Glutamatergic neuron (in vitro differentiated cells): ENCODE results near the gene C16orf92. TPM values are rescaled to one million over a fixed set of nuclear protein-coding genes. Genes with fewer than 3 reads are reported as not detected.
"Not testable (repeated sequence)": the region's sequence is repeated elsewhere in the genome, so short reads cannot be mapped to it uniquely, and the experiment has no call there.

Source experiments
- DNase-seq: peaks from one replicate; pipeline ENCODE4 v3.0.0; 2022
- H3K27ac Mint-ChIP-seq: one replicate; pipeline ENCODE4 v1.8.0; 2020; ENCODE audit warnings: mild to moderate bottlenecking, mixed read lengths, inconsistent platforms; ENCODE audit not compliant: unreplicated experiment
- H3K27me3 Mint-ChIP-seq: one replicate; pipeline ENCODE4 v1.8.0; 2020; ENCODE audit warnings: mild to moderate bottlenecking, moderate library complexity, mixed read lengths, inconsistent platforms; ENCODE audit not compliant: unreplicated experiment
- H3K36me3 Mint-ChIP-seq: one replicate; pipeline ENCODE4 v1.8.0; 2020; ENCODE audit warnings: mild to moderate bottlenecking, mixed read lengths, inconsistent platforms; ENCODE audit not compliant: unreplicated experiment
- H3K4me1 Mint-ChIP-seq: one replicate; pipeline ENCODE4 v1.8.0; 2020; ENCODE audit warnings: mild to moderate bottlenecking, low read depth, mixed read lengths, inconsistent platforms; ENCODE audit not compliant: unreplicated experiment
- H3K4me3 Mint-ChIP-seq: one replicate; pipeline ENCODE4 v1.8.0; 2020; ENCODE audit warnings: mild to moderate bottlenecking, mixed read lengths, inconsistent platforms; ENCODE audit not compliant: unreplicated experiment
- H3K9me3 Mint-ChIP-seq: one replicate; pipeline ENCODE4 v1.8.0; 2020; ENCODE audit warnings: mild to moderate bottlenecking, moderate library complexity, mixed read lengths, inconsistent platforms; ENCODE audit not compliant: unreplicated experiment
- CTCF ChIP-seq: fragments of 200-600 bp; sonication (generic); IDR thresholded peaks from one replicate; pipeline ENCODE4 v1.5.0; 2021; ENCODE audit not compliant: partially characterized antibody, unreplicated experiment
- total RNA-seq: library from RNA; stranded (reverse); fragmentation: NEBNext Ultra II Directional; extraction: Animal tissue kit (Norgen Biotek cat#: 25700); gene quantifications from one replicate; pipeline ENCODE4 v1.2.1, GENCODE V29; 2021; ENCODE audit not compliant: unreplicated experiment

The C16orf92 gene
- total RNA-seq, 1 donor from 2014 or later = not detected

- no peaks in the 10 kb centered on the region for H3K36me3 Mint-ChIP-seq
- H3K9me3 Mint-ChIP-seq = peaks cover 5% of the 10 kb centered on the region
- H3K4me1 Mint-ChIP-seq = peaks cover 4% of the 10 kb centered on the region
- DNase-seq = no peak
- no peak for TF ChIP-seq CTCF
- peaks cover 10% of the 10 kb centered on the region for H3K27me3 Mint-ChIP-seq
- no peak overlapping the region for H3K27ac Mint-ChIP-seq
- peak overlapping the region; percentile 25 for H3K4me3 Mint-ChIP-seq
Observed at GRCh38 chr16:30009085-30009862, 13.7 kb upstream of the C16orf92 start.

- Mint-ChIP-seq H3K4me1 (peaks cover 4% of the 10 kb centered on the region), H3K9me3 (peaks cover 5% of the 10 kb centered on the region), H3K4me3 (peak overlapping the region; percentile 84), H3K36me3 (no peaks in the 10 kb centered on the region), H3K27me3 (peaks cover 10% of the 10 kb centered on the region), H3K27ac (no peak overlapping the region)
- no peak for DNase-seq
- no peak for TF ChIP-seq CTCF
Observed at GRCh38 chr16:30009990-30010843, 12.8 kb upstream of the C16orf92 start.

- Mint-ChIP-seq H3K36me3 (no peaks in the 10 kb centered on the region), H3K9me3 (peaks cover 5% of the 10 kb centered on the region), H3K4me3 (peak within 1 kb of the TSS; percentile 91), H3K27ac (no peak within 1 kb of the TSS), H3K27me3 (peaks cover 10% of the 10 kb centered on the region), H3K4me1 (peaks cover 4% of the 10 kb centered on the region)
- no peak for TF ChIP-seq CTCF
- peak; percentile 72 for DNase-seq
Observed at GRCh38 chr16:30010844-30011713, 11.9 kb upstream of the C16orf92 start, which contains the start of gene DOC2A. Gene DOC2A, minus strand, starts transcription at chr16:30011027. Its CDS starts 805 bp downstream, at chr16:30010222.

GRCh38 chr16:30011714-30012504 lies 11.1 kb upstream of the C16orf92 start:
- H3K27ac Mint-ChIP-seq = peak overlapping the region; percentile 70
- TF ChIP-seq CTCF = no peak
- H3K27me3 Mint-ChIP-seq = peaks cover 10% of the 10 kb centered on the region
- H3K36me3 Mint-ChIP-seq = no peaks in the 10 kb centered on the region
- DNase-seq = no peak
- peaks cover 5% of the 10 kb centered on the region for H3K9me3 Mint-ChIP-seq
- peak overlapping the region; percentile 91 for H3K4me3 Mint-ChIP-seq
- H3K4me1 Mint-ChIP-seq = peaks cover 2% of the 10 kb centered on the region

GRCh38 chr16:30012598-30012997 lies 10.4 kb upstream of the C16orf92 start:
- not testable (repeated sequence) for H3K27ac Mint-ChIP-seq, H3K9me3 Mint-ChIP-seq, H3K4me3 Mint-ChIP-seq, DNase-seq, H3K36me3 Mint-ChIP-seq, H3K4me1 Mint-ChIP-seq
- peaks cover 13% of the 10 kb centered on the region for H3K27me3 Mint-ChIP-seq

GRCh38 chr16:30015450-30015849 lies 7.5 kb upstream of the C16orf92 start:
- not testable (repeated sequence) for H3K27ac Mint-ChIP-seq, H3K27me3 Mint-ChIP-seq, H3K36me3 Mint-ChIP-seq, H3K9me3 Mint-ChIP-seq, DNase-seq, H3K4me3 Mint-ChIP-seq, H3K4me1 Mint-ChIP-seq
